WTC11 (cell line): Measurements from ENCODE around the gene KRT35. TPM values are rescaled to one million over a fixed set of nuclear protein-coding genes. Genes with fewer than 3 reads are reported as not detected.

Source experiments
- ATAC-seq: fragments of 200-7000 bp; cut with Tn5 transposase; 2 replicates; pipeline ENCODE4 v1.10.0; 2021; ENCODE audit warnings: mild to moderate bottlenecking, moderate library complexity
- CTCF ChIA-PET: fragments of 300-600 bp; sonication (Branson Sonifier 250); formaldehyde crosslinking; loops from one replicate; lab custom pipeline; 2021; ENCODE audit warnings: antibody characterized with exemption; lab: Charles Lee
- POLR2A ChIA-PET: fragments of 350-600 bp; sonication (Branson Sonifier 250); formaldehyde crosslinking; loops from one replicate; lab custom pipeline; 2021; ENCODE audit warnings: antibody characterized with exemption; lab: Charles Lee
- DNase-seq: peaks from one replicate; pipeline ENCODE4 v3.0.0; 2021; ENCODE audit warnings: low spot score
- H3K27ac Mint-ChIP-seq: 2 replicates; pipeline ENCODE4 v1.8.0; 2021; ENCODE audit warnings: mixed read lengths
- H3K27me3 Mint-ChIP-seq: 2 replicates; pipeline ENCODE4 v1.8.0; 2021; ENCODE audit warnings: low read depth, mild to moderate bottlenecking, moderate library complexity, mixed read lengths
- H3K36me3 Mint-ChIP-seq: 2 replicates; pipeline ENCODE4 v1.8.0; 2021; ENCODE audit warnings: mixed read lengths
- H3K4me1 Mint-ChIP-seq: 2 replicates; pipeline ENCODE4 v1.8.0; 2022; ENCODE audit warnings: mixed read lengths
- H3K4me3 Mint-ChIP-seq: 2 replicates; pipeline ENCODE4 v1.8.0; 2021; ENCODE audit warnings: mild to moderate bottlenecking, moderate library complexity, mixed read lengths
- H3K9me3 Mint-ChIP-seq: 2 replicates; pipeline ENCODE4 v1.8.0; 2021; ENCODE audit warnings: mixed read lengths
- ARID4B ChIP-seq: sonication (generic); formaldehyde crosslinking; IDR thresholded peaks from 2 replicates; pipeline ENCODE4 v1.8.0; 2023; ENCODE audit warnings: missing genetic modification reagents, mild to moderate bottlenecking, borderline replicate concordance
- EMX1 ChIP-seq: fragments of 250-450 bp; sonication (Bioruptor Pico); IDR thresholded peaks from 2 replicates; pipeline ENCODE4 v1.8.0; 2021; ENCODE audit warnings: mild to moderate bottlenecking
- GRHL2 ChIP-seq: fragments of 250-450 bp; sonication (Bioruptor Pico); IDR thresholded peaks from 2 replicates; pipeline ENCODE4 v1.8.0; 2022; ENCODE audit warnings: mild to moderate bottlenecking, moderate library complexity; ENCODE audit not compliant: insufficient replicate concordance, severe bottlenecking
- HMGXB4 ChIP-seq: sonication (generic); formaldehyde crosslinking; IDR thresholded peaks from 2 replicates; pipeline ENCODE4 v1.8.1; 2023; ENCODE audit warnings: mild to moderate bottlenecking, moderate library complexity, missing genetic modification reagents
- PRDM15 ChIP-seq: sonication (generic); formaldehyde crosslinking; IDR thresholded peaks from 2 replicates; pipeline ENCODE4 v1.8.0; 2022; ENCODE audit warnings: missing genetic modification reagents
- SP1 ChIP-seq: sonication (generic); formaldehyde crosslinking; conservative IDR thresholded peaks from 2 replicates; pipeline ENCODE4 v1.8.1; 2022; ENCODE audit warnings: missing genetic modification reagents
- TEAD4 ChIP-seq: sonication (generic); formaldehyde crosslinking; IDR thresholded peaks from 2 replicates; pipeline ENCODE4 v1.8.0; 2022; ENCODE audit warnings: mild to moderate bottlenecking, missing genetic modification reagents
- TP53 ChIP-seq: sonication (generic); formaldehyde crosslinking; IDR thresholded peaks from 2 replicates; pipeline ENCODE4 v1.8.1; 2023; ENCODE audit warnings: mild to moderate bottlenecking, missing genetic modification reagents
- ZNF281 ChIP-seq: sonication (generic); formaldehyde crosslinking; IDR thresholded peaks from 2 replicates; pipeline ENCODE4 v1.8.0; 2023; ENCODE audit warnings: mild to moderate bottlenecking, missing genetic modification reagents
- ZNF396 ChIP-seq: fragments of 250-450 bp; sonication (Bioruptor Pico); IDR thresholded peaks from 2 replicates; pipeline ENCODE4 v1.8.0; 2021; ENCODE audit warnings: mild to moderate bottlenecking, moderate library complexity, borderline replicate concordance
- total RNA-seq: library from RNA; stranded (reverse); gene quantifications from 3 replicates; pipeline ENCODE4 v1.2.3, GENCODE V29; 2021

Gene KRT35
- total RNA-seq, 1 experiment from 2014 or later: not detected

- TF ChIP-seq PRDM15 (CRISPR knock-in tag): no peak
- TF ChIP-seq ZNF396 (CRISPR knock-in tag): no peak
- no peak for TF ChIP-seq GRHL2
Observed at GRCh38 chr17:41505007-41505808, 24.3 kb upstream of the KRT35 start, which contains the start of gene KRT13 (continued).

GRCh38 chr17:41504246-41504977 lies 23.5 kb upstream of the KRT35 start:
- ChIA-PET CTCF (interaction anchor here (0.6 to 15.4 kb wide), 5 partner anchors 17 to 729 kb away, joined by 3 to 116 read pairs (median 6); no protein-coding TSS in a partner anchor), POLR2A (interaction anchor here (1.6 kb wide), 1 partner anchor 23 kb away, joined by 3 read pairs; the partner anchor contains the start of gene KRT19)
- no peak for DNase-seq
- Mint-ChIP-seq H3K36me3 (no peaks in the 10 kb centered on the region), H3K4me1 (peaks cover 23% of the 10 kb centered on the region), H3K27ac (no peak overlapping the region), H3K4me3 (no peak overlapping the region), H3K9me3 (no peaks in the 10 kb centered on the region), H3K27me3 (peaks cover 2% of the 10 kb centered on the region)
- no peak for TF ChIP-seq HMGXB4 (CRISPR knock-in tag)
- no peak for TF ChIP-seq ARID4B
- no peak for TF ChIP-seq SP1 (CRISPR knock-in tag)
- TF ChIP-seq TP53 (CRISPR knock-in tag): no peak
- TF ChIP-seq TEAD4 (CRISPR knock-in tag): no peak
- TF ChIP-seq EMX1 (CRISPR knock-in tag): no peak
- TF ChIP-seq ZNF281 (CRISPR knock-in tag): no peak
- ATAC-seq: no peak
